Measurements from ENCODE around the gene TOR2A.

DNA sequence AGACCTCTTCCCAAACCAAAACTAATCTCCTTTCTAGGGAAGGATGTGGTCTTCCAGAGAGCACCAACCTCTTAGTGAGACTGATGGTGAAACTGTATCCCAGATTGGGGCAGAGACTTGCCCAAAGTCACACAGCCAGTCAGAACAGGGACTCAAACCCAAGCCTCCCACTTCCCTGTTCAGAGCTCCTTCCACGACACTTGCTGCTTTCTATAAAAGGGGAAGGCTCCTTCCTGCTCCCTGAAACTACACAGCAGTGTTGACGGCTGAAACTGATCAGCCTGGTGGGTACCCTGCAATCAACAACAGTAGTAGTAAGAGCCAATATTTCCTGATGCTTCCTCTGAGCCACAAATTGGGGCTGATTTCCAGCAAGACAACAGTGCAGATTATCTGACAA, 1.5 kb downstream of the TOR2A start:
- no peak for TF ChIP-seq EZH2 (IDR thresholded peaks at IDR 0.05; ENCODE audit: low read length)
- TF ChIP-seq, protein P1, sequence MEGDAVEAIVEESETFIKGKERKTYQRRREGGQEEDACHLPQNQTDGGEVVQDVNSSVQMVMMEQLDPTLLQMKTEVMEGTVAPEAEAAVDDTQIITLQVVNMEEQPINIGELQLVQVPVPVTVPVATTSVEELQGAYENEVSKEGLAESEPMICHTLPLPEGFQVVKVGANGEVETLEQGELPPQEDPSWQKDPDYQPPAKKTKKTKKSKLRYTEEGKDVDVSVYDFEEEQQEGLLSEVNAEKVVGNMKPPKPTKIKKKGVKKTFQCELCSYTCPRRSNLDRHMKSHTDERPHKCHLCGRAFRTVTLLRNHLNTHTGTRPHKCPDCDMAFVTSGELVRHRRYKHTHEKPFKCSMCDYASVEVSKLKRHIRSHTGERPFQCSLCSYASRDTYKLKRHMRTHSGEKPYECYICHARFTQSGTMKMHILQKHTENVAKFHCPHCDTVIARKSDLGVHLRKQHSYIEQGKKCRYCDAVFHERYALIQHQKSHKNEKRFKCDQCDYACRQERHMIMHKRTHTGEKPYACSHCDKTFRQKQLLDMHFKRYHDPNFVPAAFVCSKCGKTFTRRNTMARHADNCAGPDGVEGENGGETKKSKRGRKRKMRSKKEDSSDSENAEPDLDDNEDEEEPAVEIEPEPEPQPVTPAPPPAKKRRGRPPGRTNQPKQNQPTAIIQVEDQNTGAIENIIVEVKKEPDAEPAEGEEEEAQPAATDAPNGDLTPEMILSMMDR (optimal IDR thresholded peaks at IDR 0.05 in 1 of 3, IDR thresholded peaks at IDR 0.05 in 1 of 3, conservative IDR thresholded peaks at IDR 0.05 in 1 of 3; ENCODE audit: extremely low read depth in 1 of 3, insufficient read depth in 2 of 3, low read length in 3 of 3): no peak
